A549 treated with DMSO at 1 μM for 4 hours (cell line): Measurements from ENCODE around the gene CLDN20. TPM values are rescaled to one million over a fixed set of nuclear protein-coding genes. Genes with fewer than 3 reads are reported as not detected.

Experiments used
- total RNA-seq: library from RNA; stranded (reverse); fragments of 200-300 nt; extraction: Qiagen RNA extraction; gene quantifications from 5 replicates; pipeline ENCODE4 v1.2.3, GENCODE V29; 2022; ENCODE audit warnings: low read depth

Gene CLDN20, protein sequence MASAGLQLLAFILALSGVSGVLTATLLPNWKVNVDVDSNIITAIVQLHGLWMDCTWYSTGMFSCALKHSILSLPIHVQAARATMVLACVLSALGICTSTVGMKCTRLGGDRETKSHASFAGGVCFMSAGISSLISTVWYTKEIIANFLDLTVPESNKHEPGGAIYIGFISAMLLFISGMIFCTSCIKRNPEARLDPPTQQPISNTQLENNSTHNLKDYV
- not detected in 5 replicates for total RNA-seq

DNA sequence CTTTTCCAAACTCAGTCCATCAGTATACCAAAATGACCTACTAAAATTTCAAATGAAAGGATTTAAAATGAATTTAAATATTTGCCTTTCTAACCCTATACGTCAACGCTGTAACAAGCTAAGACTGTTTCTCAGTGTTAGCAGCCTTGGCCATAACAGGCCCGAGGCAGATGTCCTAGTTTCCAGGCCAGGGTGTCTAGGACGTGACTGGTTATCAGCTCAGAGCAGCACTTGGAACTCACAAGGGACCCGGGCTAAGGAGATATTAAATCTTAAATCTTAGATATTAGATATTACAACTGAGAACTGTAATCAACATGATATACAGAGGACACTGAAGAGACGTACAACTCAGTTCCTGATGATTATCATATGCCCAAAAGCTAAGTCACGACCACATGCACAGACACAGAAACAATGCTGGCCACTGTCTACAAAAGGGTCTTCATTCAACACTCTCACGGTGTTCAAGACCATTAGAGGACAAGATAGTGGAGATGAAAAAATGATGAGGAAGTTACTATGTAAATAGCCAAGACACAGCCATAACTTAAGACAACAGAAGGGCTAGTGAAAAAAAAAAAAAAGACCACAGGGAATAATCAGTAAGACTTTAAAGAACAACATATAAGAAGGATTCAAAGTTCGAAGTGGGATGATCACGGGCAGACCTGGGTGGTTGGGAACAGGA is at the start of gene CLDN20:
Gene CLDN20 (plus strand): TSS at position 641 of the 691 bp plus-strand sequence. CDS start 11,707 bp downstream, outside the sequence.

GRCh38 chr6:155314092-155314772 is 50.4 kb downstream of the CLDN20 start, which contains the start of gene TFB1M:
TSS of gene TFB1M (minus strand) at chr6:155314484. CDS start at chr6:155314428, 56 bp downstream.

Other genes starting within 250 kb of the CLDN20 start
- gene TFB1M, start 50.5 kb downstream of the CLDN20 start, total RNA-seq: 7.1 to 9.2 TPM (median 8.2 TPM) in 5 replicates
- gene NOX3, start 191.8 kb downstream of the CLDN20 start, total RNA-seq: not detected in 5 replicates